GM19463 (cell line): Measurements from ENCODE around the gene COL23A1.

Source experiments
- ATAC-seq: cut with Tn5 transposase; IDR thresholded peaks from one replicate; pipeline ENCODE4 v1.9.1; 2021; ENCODE audit warnings: mild to moderate bottlenecking, moderate library complexity; ENCODE audit not compliant: unreplicated experiment

Gene COL23A1

GRCh38 chr5:178413988-178414387, 176.2 kb downstream of the COL23A1 start:
- ATAC-seq = no peak

- no peak for ATAC-seq
Measured at GRCh38 chr5:178411083-178411482, 179.1 kb downstream of the COL23A1 start.

- ATAC-seq = no peak
Measured at GRCh38 chr5:178407646-178408045, 182.5 kb downstream of the COL23A1 start.

- no peak for ATAC-seq
Measured at GRCh38 chr5:178404987-178405386, 185.2 kb downstream of the COL23A1 start.

GRCh38 chr5:178403956-178404600, 186.1 kb downstream of the COL23A1 start:
- no peak for ATAC-seq

GRCh38 chr5:178403351-178403750, 186.8 kb downstream of the COL23A1 start:
- ATAC-seq = no peak

- ATAC-seq = no peak
Measured at GRCh38 chr5:178399701-178400095, 190.5 kb downstream of the COL23A1 start.

GRCh38 chr5:178398901-178399700, 191.1 kb downstream of the COL23A1 start:
- no peak for ATAC-seq

GRCh38 chr5:178396796-178397720, 193.1 kb downstream of the COL23A1 start:
- no peak for ATAC-seq

- ATAC-seq = no peak
Measured at GRCh38 chr5:178394074-178394473, 196.1 kb downstream of the COL23A1 start.

GRCh38 chr5:178392931-178393394, 197.2 kb downstream of the COL23A1 start:
- no peak for ATAC-seq

- ATAC-seq = no peak
Measured at GRCh38 chr5:178392386-178392785, 197.8 kb downstream of the COL23A1 start.

GRCh38 chr5:178391480-178391879, 198.7 kb downstream of the COL23A1 start:
- no peak for ATAC-seq

GRCh38 chr5:178389796-178390195, 200.4 kb downstream of the COL23A1 start:
- ATAC-seq = no peak

GRCh38 chr5:178389026-178389729, 201.0 kb downstream of the COL23A1 start:
- no peak for ATAC-seq

GRCh38 chr5:178388386-178389025, 201.7 kb downstream of the COL23A1 start:
- ATAC-seq = no peak

GRCh38 chr5:178387856-178388190, 202.4 kb downstream of the COL23A1 start:
- no peak for ATAC-seq

GRCh38 chr5:178387061-178387855, 202.9 kb downstream of the COL23A1 start:
- no peak for ATAC-seq

GRCh38 chr5:178386336-178386931, 203.8 kb downstream of the COL23A1 start:
- no peak for ATAC-seq
